T1000 (cell line): ENCODE measurements around the gene ARHGAP24.
A peak's percentile ranks its signal among the peaks of the same experiment; 100 is the strongest.

Source experiments
- DNase-seq: peaks from one replicate; lab custom pipeline; 2025; ENCODE audit warnings: mixed read lengths; lab: John Stamatoyannopoulos, UW

ARHGAP24 gene

GRCh38 chr4:85919200-85919887 is 444.4 kb downstream of the ARHGAP24 start:
- DNase-seq, result no peak

- no peak for DNase-seq
Measured at GRCh38 chr4:85925071-85925470, 450.1 kb downstream of the ARHGAP24 start.

GRCh38 chr4:85928775-85929591 is 454.0 kb downstream of the ARHGAP24 start:
- no peak for DNase-seq

GRCh38 chr4:85929961-85930665 is 455.2 kb downstream of the ARHGAP24 start:
- DNase-seq, result no peak

- DNase-seq, result no peak
Measured at GRCh38 chr4:85932500-85933290, 457.7 kb downstream of the ARHGAP24 start.

- DNase-seq, result no peak
Measured at GRCh38 chr4:85933291-85933640, 458.3 kb downstream of the ARHGAP24 start.

GRCh38 chr4:85937507-85937906 is 462.6 kb downstream of the ARHGAP24 start:
- DNase-seq, result no peak

GRCh38 chr4:85938062-85938461 is 463.1 kb downstream of the ARHGAP24 start:
- DNase-seq, result no peak

- DNase-seq, result no peak
Measured at GRCh38 chr4:85938902-85939301, 464.0 kb downstream of the ARHGAP24 start.

GRCh38 chr4:85939595-85939994 is 464.6 kb downstream of the ARHGAP24 start:
- no peak for DNase-seq

- no peak for DNase-seq
Measured at GRCh38 chr4:85940151-85940550, 465.2 kb downstream of the ARHGAP24 start.

- no peak for DNase-seq
Measured at GRCh38 chr4:85942107-85942506, 467.2 kb downstream of the ARHGAP24 start.

- DNase-seq, result no peak
Measured at GRCh38 chr4:85946821-85947220, 471.9 kb downstream of the ARHGAP24 start.

- DNase-seq, result no peak
Measured at GRCh38 chr4:85951099-85951498, 476.1 kb downstream of the ARHGAP24 start.

- DNase-seq, result no peak
Measured at GRCh38 chr4:85952528-85952927, 477.6 kb downstream of the ARHGAP24 start.

GRCh38 chr4:85952972-85953650 is 478.2 kb downstream of the ARHGAP24 start:
- DNase-seq, result no peak

- DNase-seq, result peak; percentile 53
Measured at GRCh38 chr4:85953651-85954018, 478.7 kb downstream of the ARHGAP24 start.

GRCh38 chr4:85955620-85956292 is 480.8 kb downstream of the ARHGAP24 start:
- no peak for DNase-seq

GRCh38 chr4:85956293-85956945 is 481.5 kb downstream of the ARHGAP24 start:
- no peak for DNase-seq

- DNase-seq, result no peak
Measured at GRCh38 chr4:85961887-85962286, 486.9 kb downstream of the ARHGAP24 start.
